ENCODE results near the gene CNFN. TPM values are rescaled to one million over a fixed set of nuclear protein-coding genes. Genes with fewer than 3 reads are reported as not detected.

The CNFN gene
- polyA plus RNA-seq, 2 of the 4 experiments (the other 2 are of a cell fraction) = 5.1 to 33.2 TPM

DNA sequence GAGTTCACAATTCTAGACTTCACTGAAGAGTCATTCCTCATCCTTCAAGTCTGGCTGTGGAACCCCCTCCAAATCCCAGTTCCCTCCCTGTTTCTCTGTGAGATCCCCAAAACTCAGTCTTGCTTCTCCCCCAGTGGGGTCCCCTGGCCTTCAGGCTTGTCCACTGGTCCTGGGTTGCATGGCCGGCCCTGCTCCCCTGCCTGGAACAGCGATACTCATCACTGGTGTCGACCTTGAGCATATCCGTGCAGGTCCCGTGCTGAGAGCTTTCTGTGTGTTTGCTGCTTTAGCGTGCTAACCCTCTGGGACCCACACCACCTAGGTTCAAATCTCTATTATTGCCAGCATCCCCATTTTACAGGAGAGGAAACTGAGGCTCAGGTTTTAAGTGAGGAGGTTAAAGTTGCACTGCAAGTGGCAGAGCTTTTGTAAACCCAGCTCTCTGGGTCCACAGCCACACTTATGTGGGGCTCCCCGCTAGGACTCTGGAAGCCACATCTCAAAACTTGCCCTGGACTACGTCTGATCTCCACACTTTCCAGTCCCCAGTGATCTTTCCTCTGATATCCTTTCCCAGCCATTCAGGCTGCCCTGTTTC, 21.6 kb upstream of the CNFN start:
- Histone ChIP-seq H3K9me3 (no peaks in the 10 kb centered on the region), H3K27ac (no peak overlapping the region), H3K4me1 (no peaks in the 10 kb centered on the region), H3K4me3 (no peak overlapping the region), H3K4me2 (no peak overlapping the region)
- POLR2A ChIA-PET = interaction anchor here (1.2 to 1.7 kb wide), 3 partner anchors 10 to 15 kb away, joined by 3 to 7 read pairs (median 4); no protein-coding TSS in a partner anchor
- TF ChIP-seq NPAS2 (CRISPR knock-in tag; IDR thresholded peaks at IDR 0.05; ENCODE audit: borderline replicate concordance) (no peak), FOSL2 (IDR thresholded peaks at IDR 0.05) (no peak), FOSL2 (CRISPR knock-in tag; IDR thresholded peaks at IDR 0.05) (no peak), CBX8 (IDR thresholded peaks at IDR 0.05) (no peak), RFX5 (IDR thresholded peaks at IDR 0.05) (no peak), SMC3 (IDR thresholded peaks at IDR 0.05) (no peak), HOXB13 (CRISPR knock-in tag; IDR thresholded peaks at IDR 0.05; ENCODE audit: low read depth) (no peak), EP300 (IDR thresholded peaks at IDR 0.05) (no peak), CBX2 (IDR thresholded peaks at IDR 0.05; ENCODE audit: borderline replicate concordance, low read depth) (no peak), ZC3H11A (IDR thresholded peaks at IDR 0.05) (no peak)
- TF ChIP-seq, protein P1, sequence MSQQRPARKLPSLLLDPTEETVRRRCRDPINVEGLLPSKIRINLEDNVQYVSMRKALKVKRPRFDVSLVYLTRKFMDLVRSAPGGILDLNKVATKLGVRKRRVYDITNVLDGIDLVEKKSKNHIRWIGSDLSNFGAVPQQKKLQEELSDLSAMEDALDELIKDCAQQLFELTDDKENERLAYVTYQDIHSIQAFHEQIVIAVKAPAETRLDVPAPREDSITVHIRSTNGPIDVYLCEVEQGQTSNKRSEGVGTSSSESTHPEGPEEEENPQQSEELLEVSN (IDR thresholded peaks at IDR 0.05; ENCODE audit: borderline replicate concordance, low read depth) = no peak
- FAIRE-seq = no peak
- ATAC-seq = no peak
- WGBS (ENCODE audit: missing lambda C conversion rate) = 89% methylated on average over 8 of the region's 8 CpGs
- DNase-seq (ENCODE audit: low read depth in 1 of 2, low spot score in 1 of 2) = no peak
- CTCF ChIA-PET = interaction anchor here (0.9 to 12.2 kb wide), 12 partner anchors 9 to 303 kb away, joined by 3 to 302 read pairs (median 6); partner anchors contain the start of gene LIPE

DNA sequence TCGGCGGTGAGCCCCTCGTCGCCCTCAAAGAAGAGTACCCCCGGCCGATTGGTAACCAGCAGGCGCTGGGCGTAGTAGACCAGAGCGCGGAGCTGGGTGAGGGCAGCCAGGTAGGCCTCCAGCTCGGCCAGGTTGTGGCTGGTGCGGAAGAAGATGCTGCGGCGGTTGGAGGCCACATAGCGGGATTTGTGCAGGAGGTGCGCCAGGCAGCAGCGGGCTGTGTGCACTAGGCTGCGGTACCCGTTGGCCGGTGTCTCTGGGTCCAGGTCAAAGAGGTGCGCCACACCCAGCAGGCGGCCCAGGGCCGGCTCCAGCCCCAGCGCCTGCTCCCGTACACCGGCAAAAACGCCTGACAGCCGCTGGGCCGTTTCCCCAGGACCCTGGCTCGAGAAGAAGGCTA, 20.3 kb upstream of the CNFN start:
- no peaks in the 10 kb centered on the region for H3K4me1 ChIP-seq
- ChIA-PET CTCF (interaction anchor here (0.6 to 16.0 kb wide), 10 partner anchors 5 to 302 kb away, joined by 3 to 302 read pairs (median 4); no protein-coding TSS in a partner anchor), POLR2A (interaction anchor here (1.5 kb wide), 1 partner anchor 9 kb away, joined by 3 read pairs; no protein-coding TSS in a partner anchor)
- DNase-seq (ENCODE audit: low read depth in 1 of 2, low spot score in 1 of 2) (no peak), ATAC-seq (no peak), FAIRE-seq (no peak)
- TF ChIP-seq, protein P2, sequence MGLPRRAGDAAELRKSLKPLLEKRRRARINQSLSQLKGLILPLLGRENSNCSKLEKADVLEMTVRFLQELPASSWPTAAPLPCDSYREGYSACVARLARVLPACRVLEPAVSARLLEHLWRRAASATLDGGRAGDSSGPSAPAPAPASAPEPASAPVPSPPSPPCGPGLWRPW (IDR thresholded peaks at IDR 0.05) = no peak
- TF ChIP-seq MYC (IDR thresholded peaks at IDR 0.05; ENCODE audit: borderline replicate concordance, low read length) (no peak), GATA3 (IDR thresholded peaks at IDR 0.05; ENCODE audit: borderline replicate concordance) (no peak), FOXS1 (CRISPR knock-in tag; IDR thresholded peaks at IDR 0.05) (no peak), POLR2A (IDR thresholded peaks at IDR 0.05; ENCODE audit: low read length) (no peak), NR3C1 (IDR thresholded peaks at IDR 0.05) (no peak), SMC3 (IDR thresholded peaks at IDR 0.05) (no peak), HOXB13 (CRISPR knock-in tag; IDR thresholded peaks at IDR 0.05; ENCODE audit: low read depth) (no peak), CBX2 (IDR thresholded peaks at IDR 0.05; ENCODE audit: borderline replicate concordance, low read depth) (no peak), CEBPB (IDR thresholded peaks at IDR 0.05) (no peak), NPAS2 (CRISPR knock-in tag; IDR thresholded peaks at IDR 0.05; ENCODE audit: borderline replicate concordance) (no peak), JUNB (IDR thresholded peaks at IDR 0.05) (no peak), RARB (CRISPR knock-in tag; IDR thresholded peaks at IDR 0.05) (no peak), EP300 (IDR thresholded peaks at IDR 0.05) (no peak), FOSL2 (IDR thresholded peaks at IDR 0.05) (no peak), FOSL2 (CRISPR knock-in tag; IDR thresholded peaks at IDR 0.05) (no peak), HDAC2 (IDR thresholded peaks at IDR 0.05) (no peak), PHF8 (IDR thresholded peaks at IDR 0.05; ENCODE audit: borderline replicate concordance, low read depth) (no peak)
- TF ChIP-seq, protein P3, sequence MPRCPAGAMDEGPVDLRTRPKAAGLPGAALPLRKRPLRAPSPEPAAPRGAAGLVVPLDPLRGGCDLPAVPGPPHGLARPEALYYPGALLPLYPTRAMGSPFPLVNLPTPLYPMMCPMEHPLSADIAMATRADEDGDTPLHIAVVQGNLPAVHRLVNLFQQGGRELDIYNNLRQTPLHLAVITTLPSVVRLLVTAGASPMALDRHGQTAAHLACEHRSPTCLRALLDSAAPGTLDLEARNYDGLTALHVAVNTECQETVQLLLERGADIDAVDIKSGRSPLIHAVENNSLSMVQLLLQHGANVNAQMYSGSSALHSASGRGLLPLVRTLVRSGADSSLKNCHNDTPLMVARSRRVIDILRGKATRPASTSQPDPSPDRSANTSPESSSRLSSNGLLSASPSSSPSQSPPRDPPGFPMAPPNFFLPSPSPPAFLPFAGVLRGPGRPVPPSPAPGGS (IDR thresholded peaks at IDR 0.05) = no peak
- TF ChIP-seq, protein P4, sequence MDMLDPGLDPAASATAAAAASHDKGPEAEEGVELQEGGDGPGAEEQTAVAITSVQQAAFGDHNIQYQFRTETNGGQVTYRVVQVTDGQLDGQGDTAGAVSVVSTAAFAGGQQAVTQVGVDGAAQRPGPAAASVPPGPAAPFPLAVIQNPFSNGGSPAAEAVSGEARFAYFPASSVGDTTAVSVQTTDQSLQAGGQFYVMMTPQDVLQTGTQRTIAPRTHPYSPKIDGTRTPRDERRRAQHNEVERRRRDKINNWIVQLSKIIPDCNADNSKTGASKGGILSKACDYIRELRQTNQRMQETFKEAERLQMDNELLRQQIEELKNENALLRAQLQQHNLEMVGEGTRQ (IDR thresholded peaks at IDR 0.05) = no peak
- TF ChIP-seq, protein P5, sequence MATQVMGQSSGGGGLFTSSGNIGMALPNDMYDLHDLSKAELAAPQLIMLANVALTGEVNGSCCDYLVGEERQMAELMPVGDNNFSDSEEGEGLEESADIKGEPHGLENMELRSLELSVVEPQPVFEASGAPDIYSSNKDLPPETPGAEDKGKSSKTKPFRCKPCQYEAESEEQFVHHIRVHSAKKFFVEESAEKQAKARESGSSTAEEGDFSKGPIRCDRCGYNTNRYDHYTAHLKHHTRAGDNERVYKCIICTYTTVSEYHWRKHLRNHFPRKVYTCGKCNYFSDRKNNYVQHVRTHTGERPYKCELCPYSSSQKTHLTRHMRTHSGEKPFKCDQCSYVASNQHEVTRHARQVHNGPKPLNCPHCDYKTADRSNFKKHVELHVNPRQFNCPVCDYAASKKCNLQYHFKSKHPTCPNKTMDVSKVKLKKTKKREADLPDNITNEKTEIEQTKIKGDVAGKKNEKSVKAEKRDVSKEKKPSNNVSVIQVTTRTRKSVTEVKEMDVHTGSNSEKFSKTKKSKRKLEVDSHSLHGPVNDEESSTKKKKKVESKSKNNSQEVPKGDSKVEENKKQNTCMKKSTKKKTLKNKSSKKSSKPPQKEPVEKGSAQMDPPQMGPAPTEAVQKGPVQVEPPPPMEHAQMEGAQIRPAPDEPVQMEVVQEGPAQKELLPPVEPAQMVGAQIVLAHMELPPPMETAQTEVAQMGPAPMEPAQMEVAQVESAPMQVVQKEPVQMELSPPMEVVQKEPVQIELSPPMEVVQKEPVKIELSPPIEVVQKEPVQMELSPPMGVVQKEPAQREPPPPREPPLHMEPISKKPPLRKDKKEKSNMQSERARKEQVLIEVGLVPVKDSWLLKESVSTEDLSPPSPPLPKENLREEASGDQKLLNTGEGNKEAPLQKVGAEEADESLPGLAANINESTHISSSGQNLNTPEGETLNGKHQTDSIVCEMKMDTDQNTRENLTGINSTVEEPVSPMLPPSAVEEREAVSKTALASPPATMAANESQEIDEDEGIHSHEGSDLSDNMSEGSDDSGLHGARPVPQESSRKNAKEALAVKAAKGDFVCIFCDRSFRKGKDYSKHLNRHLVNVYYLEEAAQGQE (IDR thresholded peaks at IDR 0.05) = no peak
- H3K4me3 ChIP-seq = no peak overlapping the region
- H3K4me2 ChIP-seq = no peak overlapping the region
- WGBS (ENCODE audit: missing lambda C conversion rate) = 91% methylated on average over 30 of the region's 30 CpGs
- no peak overlapping the region for H3K27ac ChIP-seq
- H3K9me3 ChIP-seq = no peaks in the 10 kb centered on the region
